Measurements from ENCODE around the gene OTOP2. TPM values are rescaled to one million over a fixed set of nuclear protein-coding genes. Genes with fewer than 3 reads are reported as not detected.

The OTOP2 gene
- total RNA-seq, 1 experiment from 2014 or later = 0.11 TPM

DNA sequence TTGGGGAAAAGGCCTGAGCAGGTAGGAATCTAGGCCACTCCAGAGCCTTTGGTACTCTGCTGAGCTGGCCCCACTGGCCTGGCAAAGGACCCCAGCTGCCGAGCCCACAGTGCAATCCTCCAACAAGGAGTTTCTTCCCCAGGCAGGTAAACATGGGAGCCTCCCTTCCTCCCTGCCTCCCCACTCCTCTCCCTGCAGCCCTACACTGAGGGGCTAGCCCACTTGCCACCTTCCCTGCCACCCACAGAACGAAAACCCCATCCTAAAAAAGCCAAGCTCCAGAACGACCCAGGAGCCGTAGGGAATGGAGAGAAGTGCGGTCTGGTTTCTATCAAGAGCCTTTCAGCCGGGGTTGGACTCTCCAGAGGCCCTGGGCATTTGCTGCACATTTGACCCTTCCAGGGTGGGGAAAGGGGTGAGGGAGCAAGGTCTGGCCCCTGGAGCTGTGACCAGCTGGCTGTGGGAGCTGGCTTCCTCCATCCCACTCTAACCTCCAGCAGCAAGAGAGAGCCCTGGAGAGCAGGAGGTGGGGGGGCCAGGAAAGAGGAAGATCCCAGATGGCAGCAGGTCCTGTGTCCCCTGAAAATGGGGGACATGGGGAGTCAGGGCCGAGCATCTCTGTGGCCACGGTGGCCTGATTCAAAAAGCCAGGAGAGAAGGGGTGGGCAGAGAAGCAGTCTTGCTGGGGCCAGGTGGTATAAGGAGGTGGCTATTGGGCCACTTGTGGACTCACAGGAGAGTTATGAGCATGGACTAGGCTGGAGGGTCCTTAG lies 47.2 kb downstream of the OTOP2 start:
- no peak overlapping the region for H3K27ac ChIP-seq (ENCODE audit: insufficient read length, low read depth, low read length)
- no peak overlapping the region for H4K8ac ChIP-seq (replicated peaks; ENCODE audit: insufficient read length, low read depth, low read length)
- no peak overlapping the region for H3K18ac ChIP-seq (ENCODE audit: insufficient read length, low read depth, low read length)
- no CpG with 5 or more reads among the region's 8 CpGs for WGBS (ENCODE audit: extremely low coverage, insufficient read length, low lambda C conversion rate)
- Mint-ChIP-seq H3K27ac (no peak overlapping the region), H3K27me3 (ENCODE audit: low read depth) (peaks cover 57% of the 10 kb centered on the region), H3K36me3 (ENCODE audit: insufficient read depth in 1 of 3, low read depth in 3 of 3) (no peaks in the 10 kb centered on the region), H3K4me1 (peaks cover 10 to 19% of the 10 kb centered on the region in 2 experiments), H3K4me3 (peak overlapping the region; percentile 67 to 83), H3K9me3 (peaks cover 0 to 2% of the 10 kb centered on the region in 2 experiments; a peak in 1 of 5 replicates)
- H4K91ac ChIP-seq (ENCODE audit: insufficient read length, low read depth, low read length) = no peak overlapping the region
- H3K9ac ChIP-seq (ENCODE audit: extremely low read depth, insufficient read length, low read length) = no peak overlapping the region
- no peak overlapping the region for H3K23ac ChIP-seq (ENCODE audit: insufficient read length, low read depth, low read length)
- H3K56ac ChIP-seq (ENCODE audit: insufficient read length, low read depth, low read length) = no peak overlapping the region
- peaks cover 8% of the 10 kb centered on the region for H3K23me2 ChIP-seq (ENCODE audit: insufficient read length, low read depth, low read length, poor library complexity, severe bottlenecking)
- H3K27me3 ChIP-seq (ENCODE audit: insufficient read depth, low read length) = peaks cover 19% of the 10 kb centered on the region
- no peak overlapping the region for H2BK20ac ChIP-seq (ENCODE audit: low read depth, low read length, poor library complexity, severe bottlenecking)
- H3K4me1 ChIP-seq (ENCODE audit: insufficient read depth, low read length) = no peaks in the 10 kb centered on the region; the same call in 1 of the 2 replicates
- H3K79me1 ChIP-seq (ENCODE audit: insufficient read depth, low read depth, low read length, poor library complexity, severe bottlenecking) = no peaks in the 10 kb centered on the region
- no peak overlapping the region for H2BK5ac ChIP-seq (ENCODE audit: insufficient read length, low read length)
- H2AFZ ChIP-seq (ENCODE audit: low read length) = no peak overlapping the region
- no peak overlapping the region for H4K5ac ChIP-seq (ENCODE audit: insufficient read length, low read depth, low read length)
- H3K79me2 ChIP-seq (ENCODE audit: insufficient read depth, low read length) = no peaks in the 10 kb centered on the region
- H2BK120ac ChIP-seq (ENCODE audit: low read depth, low read length, poor library complexity, severe bottlenecking) = no peak overlapping the region
- no peak overlapping the region for H2BK15ac ChIP-seq (ENCODE audit: low read depth, low read length)
- no peak overlapping the region for H2BK12ac ChIP-seq (ENCODE audit: insufficient read length, low read depth, low read length)
- H2AK5ac ChIP-seq (ENCODE audit: insufficient read length, low read length) = no peak overlapping the region
- no peak overlapping the region for H3K4ac ChIP-seq (ENCODE audit: low read depth, low read length)
- no peaks in the 10 kb centered on the region for H3K9me3 ChIP-seq (ENCODE audit: control insufficient read depth, low read depth, low read length)
- no peak for DNase-seq
- H3K4me2 ChIP-seq (ENCODE audit: insufficient read depth, insufficient read length, low read length) = peak overlapping the region; percentile 47
- TF ChIP-seq, protein P1, sequence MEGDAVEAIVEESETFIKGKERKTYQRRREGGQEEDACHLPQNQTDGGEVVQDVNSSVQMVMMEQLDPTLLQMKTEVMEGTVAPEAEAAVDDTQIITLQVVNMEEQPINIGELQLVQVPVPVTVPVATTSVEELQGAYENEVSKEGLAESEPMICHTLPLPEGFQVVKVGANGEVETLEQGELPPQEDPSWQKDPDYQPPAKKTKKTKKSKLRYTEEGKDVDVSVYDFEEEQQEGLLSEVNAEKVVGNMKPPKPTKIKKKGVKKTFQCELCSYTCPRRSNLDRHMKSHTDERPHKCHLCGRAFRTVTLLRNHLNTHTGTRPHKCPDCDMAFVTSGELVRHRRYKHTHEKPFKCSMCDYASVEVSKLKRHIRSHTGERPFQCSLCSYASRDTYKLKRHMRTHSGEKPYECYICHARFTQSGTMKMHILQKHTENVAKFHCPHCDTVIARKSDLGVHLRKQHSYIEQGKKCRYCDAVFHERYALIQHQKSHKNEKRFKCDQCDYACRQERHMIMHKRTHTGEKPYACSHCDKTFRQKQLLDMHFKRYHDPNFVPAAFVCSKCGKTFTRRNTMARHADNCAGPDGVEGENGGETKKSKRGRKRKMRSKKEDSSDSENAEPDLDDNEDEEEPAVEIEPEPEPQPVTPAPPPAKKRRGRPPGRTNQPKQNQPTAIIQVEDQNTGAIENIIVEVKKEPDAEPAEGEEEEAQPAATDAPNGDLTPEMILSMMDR (conservative IDR thresholded peaks at IDR 0.05) = no peak
- no peaks in the 10 kb centered on the region for H4K20me1 ChIP-seq (ENCODE audit: control insufficient read depth, insufficient read depth, insufficient read length)
- no peak overlapping the region for H3T11ph ChIP-seq (ENCODE audit: low read length)
- H3K14ac ChIP-seq (ENCODE audit: insufficient read depth, low read length) = no peak overlapping the region

Measured in H9 (cell line).